Stimulated activated CD8-positive, alpha-beta memory T cell treated with anti-CD3 and anti-CD28 coated beads, Interleukin-4, amount 100 ng/mL, for 48 hours (primary cell): ENCODE results near the gene RHOD.

ENCODE experiments used
- DNase-seq: peaks from one replicate; pipeline ENCODE4 v3.0.0-alpha.2; 2020

RHOD gene

DNA sequence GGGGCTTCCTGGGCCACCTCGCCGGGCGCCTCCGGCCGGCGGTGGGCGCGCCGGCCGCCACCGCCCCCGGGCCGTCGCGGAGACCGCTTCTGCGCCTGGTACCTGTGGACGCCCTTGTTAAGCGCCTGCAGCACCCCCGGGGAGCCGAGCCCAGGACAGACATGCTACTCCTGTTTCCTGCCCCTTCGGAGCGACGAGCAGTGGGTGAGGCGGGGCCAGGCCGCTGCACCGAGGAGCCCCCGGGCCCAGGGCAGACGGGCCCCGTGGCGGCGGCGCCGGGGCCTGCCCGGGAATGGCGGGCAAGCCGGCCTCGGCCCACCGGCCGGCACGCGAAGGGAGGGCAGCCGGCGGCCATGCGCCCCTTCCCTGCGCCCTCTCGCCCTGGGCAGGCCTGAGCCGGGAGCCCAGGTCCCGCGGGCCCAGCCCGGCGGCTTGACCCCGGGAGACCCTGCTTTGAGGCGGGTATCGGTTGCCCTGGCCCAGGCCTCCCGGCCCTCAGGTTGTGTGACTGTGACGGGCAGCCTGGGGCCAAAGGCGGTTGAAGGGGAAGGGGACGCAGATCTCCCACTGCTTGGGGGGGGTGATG is 61.6 kb downstream of the RHOD start:
- DNase-seq = peak; percentile 70

DNA sequence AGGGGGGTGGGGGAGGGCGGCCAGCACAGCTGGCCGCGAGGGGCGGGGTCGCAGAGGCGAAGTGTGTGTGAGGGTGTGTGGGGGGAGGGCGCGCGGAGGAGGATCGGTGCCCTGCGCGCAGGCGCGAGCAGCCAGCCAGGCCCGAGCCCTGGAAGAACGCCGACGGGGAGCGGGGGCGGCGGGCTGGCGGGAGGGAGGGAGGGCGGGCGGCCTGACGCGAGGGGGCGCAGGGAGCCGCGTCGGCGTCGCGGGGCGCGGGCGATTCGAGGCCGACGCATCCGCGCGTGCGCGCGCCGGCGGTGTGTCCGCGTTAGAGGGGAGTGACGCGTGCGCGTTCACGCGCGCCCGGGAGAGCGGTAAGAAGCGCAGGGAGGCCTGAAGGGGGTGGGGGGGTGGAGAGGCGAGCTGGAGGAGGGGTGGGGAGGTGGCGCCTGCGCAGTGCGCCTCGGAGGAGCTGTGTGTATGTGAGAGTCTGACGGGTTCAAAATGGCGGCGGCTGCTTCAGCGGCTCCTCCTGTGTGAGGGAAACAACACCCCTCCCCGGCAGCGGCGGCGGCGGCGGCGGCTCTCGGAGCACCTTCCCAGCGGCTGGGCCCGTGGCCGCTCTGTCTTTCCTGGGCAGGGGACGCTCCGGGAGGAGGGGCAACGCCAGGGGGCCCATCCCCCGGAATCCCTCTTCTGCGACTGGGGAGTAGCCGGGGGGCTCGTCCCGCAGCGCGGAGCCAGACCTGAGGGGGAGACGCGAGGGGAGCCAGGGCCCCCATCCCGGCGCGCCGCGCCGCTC is 62.3 kb downstream of the RHOD start, which contains the start of gene KDM2A:
Gene KDM2A, plus strand, starts transcription at position 463 of the 784 bp plus-strand sequence. CDS start 2,054 bp downstream, outside the sequence.
- DNase-seq = peak; percentile 97

DNA sequence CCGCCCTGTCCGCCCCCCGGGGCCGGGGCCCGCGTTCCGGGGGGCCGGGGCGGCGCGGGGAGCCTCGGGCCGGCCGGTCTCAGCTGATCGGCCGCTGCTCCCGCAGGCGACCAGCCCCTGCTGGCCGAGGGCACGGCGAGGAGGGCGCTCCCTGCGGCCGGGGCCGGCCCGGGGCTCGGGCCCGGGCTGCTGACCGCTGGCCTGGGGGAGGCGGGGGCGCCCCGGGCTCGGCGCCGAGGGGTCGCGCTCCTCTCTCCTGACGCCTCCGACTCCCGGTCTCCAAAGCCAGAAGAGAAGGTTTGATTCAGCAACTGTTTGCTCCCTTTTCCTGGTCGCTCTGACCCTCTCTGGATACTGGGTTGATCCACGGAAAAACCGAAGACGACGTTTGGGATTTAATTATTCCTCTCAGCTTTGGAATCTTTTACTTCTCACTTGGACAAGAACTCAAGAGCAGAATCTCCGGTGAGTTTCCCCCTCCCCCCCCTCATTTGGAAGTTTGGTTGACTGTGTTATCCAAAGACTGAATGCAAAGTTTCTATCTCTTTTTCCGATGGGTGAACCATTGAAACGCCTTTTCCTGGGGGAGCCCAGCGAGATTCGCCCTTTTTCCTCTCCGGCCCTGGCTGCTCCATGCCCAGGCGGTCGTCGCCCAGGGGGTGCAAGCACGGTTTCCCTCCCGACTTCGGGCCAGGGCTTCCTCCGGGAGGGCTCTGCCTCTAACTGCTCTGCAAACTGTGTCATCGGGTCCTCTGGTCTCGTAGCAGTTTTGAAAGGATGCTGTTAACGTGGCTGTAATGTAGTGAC is 63.1 kb downstream of the RHOD start:
- peak; percentile 50 for DNase-seq

- no peak for DNase-seq
Measured at GRCh38 chr11:67120456-67120855, 63.8 kb downstream of the RHOD start.

DNA sequence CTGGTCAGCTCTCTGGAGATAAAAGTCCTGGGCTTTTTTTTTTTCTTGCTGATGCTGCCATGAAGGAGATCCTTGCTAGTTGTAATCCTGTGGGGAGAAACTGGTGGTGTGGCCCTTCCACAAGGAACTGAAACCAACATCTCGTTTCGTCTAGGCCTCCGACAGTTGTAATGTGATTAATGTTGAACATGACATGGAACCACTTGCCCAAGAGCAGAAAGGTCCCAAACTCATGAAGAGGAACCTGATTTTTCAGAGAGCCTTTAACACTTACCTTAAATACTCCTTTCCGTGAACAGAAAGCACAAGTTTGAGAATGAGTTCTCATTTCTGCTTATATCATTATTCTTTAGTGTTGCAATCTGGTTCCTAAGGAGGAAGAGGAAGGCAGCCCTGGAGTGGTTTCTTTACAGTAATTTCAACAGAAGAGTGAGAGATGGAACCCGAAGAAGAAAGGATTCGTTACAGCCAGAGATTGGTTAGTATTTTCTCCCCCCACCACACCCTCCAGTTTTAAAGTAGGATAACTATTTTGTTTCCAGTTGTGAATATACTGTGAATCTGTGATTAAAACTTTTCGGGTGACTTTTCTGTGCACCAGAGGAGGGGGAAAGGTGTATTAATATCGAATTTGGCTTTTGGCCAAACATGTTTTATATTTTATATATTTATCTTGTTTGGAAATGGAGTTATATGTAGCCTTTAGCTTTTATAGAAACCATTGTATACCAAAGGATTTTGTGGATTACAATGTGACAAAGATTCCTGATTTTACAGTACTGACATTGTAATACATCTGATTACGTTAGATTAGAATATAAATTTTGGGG is 64.4 kb downstream of the RHOD start:
- DNase-seq = no peak
